HG03025 (cell line): ENCODE results near the gene CNTNAP5.

Source experiments
- ATAC-seq: cut with Tn5 transposase; IDR thresholded peaks from one replicate; pipeline ENCODE4 v1.9.1; 2021; ENCODE audit warnings: mild to moderate bottlenecking, moderate library complexity; ENCODE audit not compliant: unreplicated experiment, low FRiP score

CNTNAP5 gene

DNA sequence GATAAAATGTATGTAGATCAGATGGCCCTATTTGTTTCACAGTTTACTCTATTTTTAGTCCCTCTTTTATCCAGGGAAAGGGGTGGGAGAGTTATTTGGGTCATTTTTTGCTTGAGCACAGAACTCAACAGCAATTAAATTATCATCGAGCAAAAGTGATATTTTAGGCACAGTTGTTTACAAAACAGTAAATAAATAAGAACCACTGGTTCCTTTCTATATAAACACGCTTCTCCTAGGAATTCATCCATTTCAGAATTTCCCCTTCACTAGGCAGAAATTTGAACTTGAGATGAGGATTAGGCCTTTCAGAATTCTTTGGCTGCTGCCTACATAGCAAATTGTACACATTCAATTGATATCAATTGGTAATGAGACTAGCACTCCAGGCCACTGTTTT, 812.4 kb downstream of the CNTNAP5 start:
- ATAC-seq: no peak

DNA sequence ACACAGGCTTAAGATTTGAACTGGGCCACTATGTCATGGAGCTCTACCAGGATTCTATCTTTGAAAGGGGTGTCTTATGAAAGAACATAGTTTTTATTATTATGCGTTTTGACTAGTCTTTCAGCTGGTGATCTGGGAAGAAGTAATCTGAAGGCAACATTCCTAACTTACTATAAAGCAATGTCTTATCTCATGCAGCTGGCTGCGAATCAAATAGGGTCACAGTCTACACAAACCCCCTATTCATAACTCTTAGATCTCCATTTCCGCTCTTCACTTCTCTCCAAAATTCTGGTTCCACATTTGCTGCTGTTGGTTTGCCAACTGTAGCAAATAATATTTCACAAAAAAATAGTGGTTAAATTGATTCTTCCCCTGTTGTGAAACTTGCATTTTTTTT, 813.3 kb downstream of the CNTNAP5 start:
- ATAC-seq: no peak

GRCh38 chr2:124867247-124867646, 842.2 kb downstream of the CNTNAP5 start:
- no peak for ATAC-seq

- ATAC-seq: no peak
Measured at GRCh38 chr2:124874219-124874618, 849.1 kb downstream of the CNTNAP5 start.

DNA sequence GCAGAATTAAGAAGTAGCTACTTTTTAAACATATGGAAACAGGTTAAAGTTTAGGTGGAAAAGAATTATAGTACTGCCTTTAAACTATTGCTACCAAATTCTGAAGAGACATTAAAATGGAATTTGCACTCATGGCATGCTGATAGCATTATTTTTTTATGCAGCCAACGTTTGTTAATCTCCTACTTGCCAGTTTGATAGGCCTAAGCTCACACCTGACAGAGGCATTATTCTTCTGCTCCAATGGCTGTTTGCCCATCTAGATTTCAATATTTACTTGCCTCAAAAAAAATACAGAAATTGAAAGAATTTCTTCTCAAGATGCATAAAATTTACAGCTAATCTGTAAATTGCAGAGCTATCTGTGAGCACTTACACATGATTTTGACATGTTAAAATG, 849.6 kb downstream of the CNTNAP5 start:
- ATAC-seq: no peak

DNA sequence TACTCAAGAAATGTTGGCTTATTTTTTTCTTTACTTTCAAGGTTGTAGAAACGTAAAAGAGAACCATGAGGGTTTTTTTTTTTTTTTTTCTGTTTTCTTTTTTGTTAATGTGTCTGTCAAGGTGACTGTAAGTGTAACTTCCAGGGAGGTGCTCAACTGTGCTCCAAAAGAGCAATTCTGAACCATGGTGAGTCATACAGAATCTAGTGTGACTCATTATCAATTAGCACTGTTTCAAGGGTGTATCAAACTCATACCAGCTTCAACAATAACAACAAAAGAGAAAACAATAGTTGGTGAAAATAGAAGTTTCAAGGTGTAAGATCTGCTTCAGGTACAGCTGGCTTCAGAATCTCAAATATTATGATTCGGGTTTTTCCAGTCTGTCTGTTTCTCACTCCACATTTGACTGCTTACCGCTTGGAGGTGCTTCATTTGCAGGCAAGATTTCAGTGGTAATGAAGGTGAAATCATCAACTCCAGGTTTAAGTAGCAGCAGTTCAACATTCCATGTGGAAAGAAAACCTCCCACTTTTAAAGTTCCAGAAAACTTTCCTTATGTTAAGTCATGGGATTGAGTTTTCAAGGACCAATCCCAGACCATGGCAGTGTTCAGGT, 850.6 kb downstream of the CNTNAP5 start:
- ATAC-seq: no peak

GRCh38 chr2:124877141-124877577, 852.1 kb downstream of the CNTNAP5 start:
- no peak for ATAC-seq

DNA sequence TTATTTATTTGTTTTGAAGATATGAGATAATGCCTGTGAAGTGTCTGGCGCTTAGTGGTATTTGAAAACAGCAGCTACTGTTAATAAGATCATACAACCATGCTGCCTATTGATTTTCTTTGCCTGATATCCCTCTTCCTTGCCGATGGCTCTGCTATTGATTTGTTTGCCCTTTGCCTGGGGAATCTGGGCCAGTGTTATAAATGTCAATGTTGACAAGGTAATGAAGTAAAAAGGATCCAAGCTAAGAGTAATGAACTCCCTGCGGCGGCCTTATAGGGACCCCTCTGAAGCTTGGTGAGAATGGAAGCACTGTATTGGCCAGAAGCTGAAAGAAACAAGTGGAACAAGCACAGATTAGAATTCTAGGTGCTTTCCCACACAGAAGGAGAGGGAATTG, 854.6 kb downstream of the CNTNAP5 start:
- ATAC-seq: no peak

DNA sequence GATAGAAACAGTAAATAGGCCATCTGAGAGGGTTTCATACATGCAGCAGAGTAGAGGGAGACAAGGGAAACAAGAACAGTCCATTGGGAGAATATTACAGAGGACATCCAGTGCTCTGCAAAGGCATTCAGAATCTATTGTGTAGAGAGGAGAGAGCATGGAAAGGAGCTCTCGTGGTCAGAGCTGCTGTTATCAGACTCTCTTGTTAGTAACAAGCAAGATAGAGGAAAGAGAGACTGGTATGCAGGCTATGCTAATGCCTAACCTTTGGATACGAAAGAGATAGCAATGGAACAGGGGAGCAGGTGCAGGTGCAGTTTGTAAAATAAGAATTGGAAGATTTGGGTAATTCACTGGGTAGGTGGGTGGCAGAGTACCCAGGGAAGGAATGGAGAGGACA, 855.9 kb downstream of the CNTNAP5 start:
- no peak for ATAC-seq

DNA sequence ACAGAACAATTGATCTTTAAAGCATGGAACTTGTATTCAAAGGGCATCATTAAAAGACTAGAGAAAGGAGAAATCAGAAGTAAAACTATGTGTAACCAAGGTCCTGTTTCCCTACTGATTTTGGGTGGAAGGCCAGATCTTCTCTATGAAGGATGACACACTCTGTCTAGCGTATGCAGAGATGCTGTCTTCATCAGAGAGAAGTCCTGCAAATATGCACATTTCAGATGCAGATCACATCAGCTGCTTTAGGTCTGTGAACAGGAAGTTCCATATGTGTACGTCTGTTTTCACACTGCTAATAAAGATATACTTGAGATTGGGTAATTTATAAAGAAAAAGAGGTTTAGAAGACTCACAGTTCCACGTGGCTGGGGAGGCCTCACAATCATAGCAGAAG, 857.3 kb downstream of the CNTNAP5 start:
- no peak for ATAC-seq

GRCh38 chr2:124883595-124883994, 858.5 kb downstream of the CNTNAP5 start:
- ATAC-seq: no peak

DNA sequence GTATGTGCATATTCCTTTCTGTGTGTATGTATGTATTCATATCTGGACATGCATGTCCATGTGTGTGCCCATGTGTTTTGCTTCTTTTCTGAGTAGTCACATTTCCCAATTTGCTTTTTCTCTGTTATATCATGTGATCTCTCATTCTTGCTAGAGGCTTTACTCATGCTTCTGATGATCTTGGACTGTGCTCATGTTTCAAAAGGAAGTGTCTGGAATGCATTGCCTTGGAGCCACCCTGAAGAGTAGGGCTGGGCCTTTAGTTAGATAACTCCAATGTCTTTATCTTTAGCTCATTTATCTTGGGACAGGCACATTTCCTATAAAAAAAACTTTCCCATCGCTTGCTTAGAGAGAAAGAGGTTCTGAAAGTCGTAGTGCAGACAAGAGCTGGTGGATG, 859.2 kb downstream of the CNTNAP5 start:
- no peak for ATAC-seq

- ATAC-seq: no peak
Measured at GRCh38 chr2:124886216-124886615, 861.1 kb downstream of the CNTNAP5 start.

DNA sequence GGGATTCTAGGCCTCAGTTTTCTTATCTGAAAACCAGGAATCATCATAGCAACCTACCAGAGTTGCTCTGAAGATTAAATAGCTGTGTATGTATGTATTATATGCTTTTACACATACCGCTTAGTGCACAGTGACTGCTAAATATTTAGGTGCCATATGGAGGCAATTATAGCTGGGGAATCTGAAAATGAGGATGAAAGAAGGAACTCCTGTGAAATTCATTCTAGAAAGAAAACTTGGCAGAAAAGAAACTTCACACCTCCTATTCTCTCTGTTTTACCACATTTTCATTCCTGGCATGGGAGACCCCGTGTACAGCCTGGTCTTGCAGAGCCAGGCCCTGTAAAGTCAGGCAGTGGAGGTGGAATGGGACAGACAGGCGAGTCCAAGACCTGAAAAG, 862.4 kb downstream of the CNTNAP5 start:
- ATAC-seq: no peak

DNA sequence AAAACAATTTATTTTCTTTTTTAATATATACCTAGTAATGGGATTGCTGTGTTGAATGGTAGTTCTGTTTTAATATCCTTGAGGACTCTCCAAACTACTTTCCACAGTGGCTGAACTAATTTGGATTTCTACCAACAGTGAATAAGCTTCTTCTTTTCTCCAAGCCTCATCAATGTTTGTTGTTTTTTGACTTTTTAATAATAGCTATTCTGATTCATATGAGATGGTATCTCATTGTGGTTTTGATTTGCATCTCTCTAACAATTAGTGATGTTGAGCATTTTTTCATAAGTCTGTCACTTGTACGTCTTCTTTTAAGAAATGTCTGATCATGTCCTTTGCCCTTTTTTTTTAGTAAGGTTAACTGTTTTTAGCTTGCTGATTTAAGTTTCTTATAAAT, 863.3 kb downstream of the CNTNAP5 start:
- ATAC-seq: no peak

DNA sequence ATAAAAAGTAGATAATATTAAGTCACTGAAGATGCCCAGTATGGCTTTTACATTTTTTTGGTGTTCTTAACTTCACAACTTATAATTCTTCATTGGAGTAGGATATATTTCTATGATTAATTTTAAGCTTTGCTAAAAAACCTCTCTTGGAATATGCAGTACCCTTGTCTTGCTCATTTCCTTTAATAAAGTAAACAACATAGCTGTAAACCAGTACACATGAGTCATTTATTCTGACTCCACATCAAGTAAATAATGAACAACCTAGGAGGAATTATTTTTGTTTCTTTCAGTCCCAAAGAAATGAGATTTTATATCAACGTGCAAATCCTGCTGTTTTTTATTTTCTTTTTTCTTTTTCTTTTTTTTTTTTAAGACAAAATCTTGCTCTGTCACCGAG, 869.1 kb downstream of the CNTNAP5 start:
- ATAC-seq: no peak

- no peak for ATAC-seq
Measured at GRCh38 chr2:124898827-124899226, 873.7 kb downstream of the CNTNAP5 start.

DNA sequence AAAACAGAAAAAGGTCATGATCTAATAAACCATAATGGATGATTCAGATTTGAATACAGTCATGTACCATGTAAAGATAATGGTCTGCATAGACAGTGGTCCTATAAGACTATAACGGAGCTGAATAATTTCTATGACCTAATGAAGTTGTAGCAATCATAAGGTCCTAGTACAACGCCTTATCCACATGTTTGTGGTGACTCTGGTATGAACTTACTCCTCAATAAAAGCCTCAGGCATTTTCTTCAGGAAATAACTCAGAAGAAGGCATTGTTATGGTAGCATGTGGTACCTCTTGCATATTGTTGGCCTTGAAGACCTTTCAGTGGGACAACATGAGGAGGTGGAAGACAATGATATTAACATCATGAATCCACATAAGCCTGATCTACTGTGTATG, 883.3 kb downstream of the CNTNAP5 start:
- ATAC-seq: no peak

GRCh38 chr2:124911560-124911959, 886.5 kb downstream of the CNTNAP5 start:
- ATAC-seq: no peak

DNA sequence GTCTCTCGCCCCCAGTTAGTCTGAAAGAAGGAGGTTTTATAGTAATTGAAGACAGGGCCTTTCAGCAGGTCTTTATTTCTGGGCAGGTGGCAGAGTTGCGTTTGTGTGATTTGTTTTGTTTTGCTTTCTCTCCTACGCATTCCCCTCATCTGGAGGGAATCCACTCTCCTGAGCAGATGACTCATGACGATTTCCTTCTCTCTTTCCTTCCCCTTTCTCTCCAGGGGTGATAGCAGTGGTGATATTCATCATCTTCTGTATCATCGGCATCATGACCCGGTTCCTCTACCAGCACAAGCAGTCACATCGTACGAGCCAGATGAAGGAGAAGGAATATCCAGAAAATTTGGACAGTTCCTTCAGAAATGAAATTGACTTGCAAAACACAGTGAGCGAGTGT, 888.8 kb downstream of the CNTNAP5 start:
- no peak for ATAC-seq

DNA sequence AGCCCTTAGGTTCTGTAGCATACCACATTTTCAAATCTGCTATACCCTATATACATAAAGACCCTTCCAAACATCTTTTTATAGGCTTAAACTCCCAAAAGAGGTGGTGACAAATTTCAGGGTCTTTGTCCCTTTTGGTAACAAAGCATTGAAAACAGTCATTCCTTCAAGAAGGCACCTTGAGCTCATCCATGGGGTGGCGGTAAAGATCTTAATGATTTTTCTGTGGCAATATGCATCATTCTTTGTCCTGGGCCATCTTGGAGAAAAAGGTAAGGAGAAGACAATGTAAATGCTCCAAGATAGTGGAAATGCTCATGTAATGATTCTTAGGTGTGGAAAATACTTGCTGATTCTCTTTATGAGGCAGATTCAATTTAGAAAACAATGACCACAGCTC, 890.5 kb downstream of the CNTNAP5 start:
- no peak for ATAC-seq

- no peak for ATAC-seq
Measured at GRCh38 chr2:124919296-124919695, 894.2 kb downstream of the CNTNAP5 start.

DNA sequence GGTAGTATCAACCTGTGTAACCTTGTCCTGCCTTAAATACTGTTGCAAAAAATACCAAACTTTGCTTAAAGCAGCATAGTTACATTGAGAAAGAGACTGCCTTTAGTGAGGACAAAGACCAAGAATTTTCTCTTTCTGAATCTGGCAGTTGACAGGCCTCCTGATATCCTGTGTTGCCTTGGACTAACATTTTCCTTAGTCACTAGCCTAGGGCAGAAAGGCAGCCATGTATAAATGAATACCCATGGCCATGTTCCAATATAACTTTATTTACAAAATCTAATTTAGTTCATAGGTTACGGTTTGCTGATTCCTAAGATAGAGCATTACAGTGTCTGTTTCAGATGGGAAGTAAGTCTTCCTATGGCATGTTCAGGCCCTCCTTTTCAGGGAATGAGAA, 895.4 kb downstream of the CNTNAP5 start:
- no peak for ATAC-seq
